ENCODE results near the gene MPP3.
A peak's percentile ranks its signal among the peaks of the same experiment; 100 is the strongest.
"Not testable (repeated sequence)": the region's sequence is repeated elsewhere in the genome, so short reads cannot be mapped to it uniquely, and the experiment has no call there.

MPP3 gene

DNA sequence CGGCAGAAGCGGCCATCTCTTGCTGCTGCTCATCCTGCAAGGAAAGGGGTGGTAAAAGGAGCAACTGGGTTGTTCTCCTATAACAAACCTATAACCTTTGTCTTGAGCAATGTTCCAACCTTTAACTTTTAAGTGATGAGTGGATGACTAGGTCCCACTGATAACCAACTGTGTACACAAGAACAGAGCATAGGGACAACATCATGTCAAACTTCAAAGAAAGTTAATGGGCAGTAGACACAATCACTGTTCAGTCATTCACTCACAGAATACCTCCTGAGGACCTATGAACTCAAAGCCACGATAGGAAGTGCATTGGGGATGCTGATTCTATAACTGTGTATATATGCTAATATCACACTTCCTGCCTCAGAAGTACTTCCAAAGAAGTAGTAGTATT, 31.1 kb downstream of the MPP3 start:
- no peak for DNase-seq

DNA sequence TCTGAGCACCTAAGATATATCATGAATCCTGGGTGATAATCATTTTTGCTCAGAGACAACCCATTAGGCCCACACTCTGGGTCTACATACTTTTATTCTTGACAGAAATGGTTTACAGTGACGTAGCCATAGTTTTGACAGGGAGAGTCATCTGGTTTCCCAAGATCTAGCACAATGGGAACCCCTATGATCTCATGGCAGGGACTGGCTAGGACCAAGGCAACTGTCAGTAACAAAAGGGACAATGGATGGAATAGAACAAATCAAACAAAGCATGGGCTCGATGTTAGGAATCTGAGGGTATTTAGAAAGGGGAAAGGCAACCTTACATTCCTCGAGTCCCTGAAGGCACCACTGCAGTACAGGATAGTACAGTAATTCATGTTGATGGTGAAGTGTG, 32.2 kb downstream of the MPP3 start:
- DNase-seq = no peak

DNA sequence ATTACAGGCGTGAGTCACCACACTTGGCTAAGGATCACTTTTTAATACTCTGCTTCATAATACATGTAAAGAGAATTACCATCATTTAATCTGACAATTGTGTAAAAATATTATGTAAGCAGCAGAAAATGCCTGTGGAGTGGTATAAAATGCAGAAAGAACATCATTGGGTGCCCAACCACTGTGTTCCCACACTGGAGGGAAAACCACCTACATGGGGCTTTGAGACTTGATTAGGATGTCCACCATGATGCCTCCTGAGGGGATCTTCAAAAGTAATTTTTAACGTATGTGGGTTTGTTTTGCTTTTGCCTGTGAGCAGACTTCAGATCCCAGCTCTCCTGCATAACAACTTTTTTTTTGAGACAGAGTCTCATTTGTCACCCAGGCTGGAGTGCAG, 33.9 kb downstream of the MPP3 start:
- DNase-seq = no peak

DNA sequence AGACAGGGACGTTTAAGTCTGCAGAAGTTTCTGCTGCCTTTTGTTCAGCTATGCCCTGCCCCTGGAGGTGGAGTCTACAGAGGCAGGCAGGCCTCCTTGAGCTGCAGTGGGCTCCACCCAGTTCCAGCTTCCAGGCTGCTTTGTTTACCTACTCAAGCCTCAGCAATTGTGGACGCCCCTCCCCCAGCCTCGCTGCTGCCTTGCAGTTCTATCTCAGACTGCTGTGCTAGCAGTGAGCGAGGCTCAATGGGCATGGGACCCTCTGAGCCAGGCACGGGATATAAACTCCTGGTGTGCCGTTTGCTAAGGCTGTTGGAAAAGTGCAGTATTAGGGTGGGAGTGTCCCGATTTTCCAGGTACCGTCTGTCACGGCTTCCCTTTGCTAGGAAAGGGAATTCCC, 34.9 kb downstream of the MPP3 start:
- DNase-seq = not testable (repeated sequence)

DNA sequence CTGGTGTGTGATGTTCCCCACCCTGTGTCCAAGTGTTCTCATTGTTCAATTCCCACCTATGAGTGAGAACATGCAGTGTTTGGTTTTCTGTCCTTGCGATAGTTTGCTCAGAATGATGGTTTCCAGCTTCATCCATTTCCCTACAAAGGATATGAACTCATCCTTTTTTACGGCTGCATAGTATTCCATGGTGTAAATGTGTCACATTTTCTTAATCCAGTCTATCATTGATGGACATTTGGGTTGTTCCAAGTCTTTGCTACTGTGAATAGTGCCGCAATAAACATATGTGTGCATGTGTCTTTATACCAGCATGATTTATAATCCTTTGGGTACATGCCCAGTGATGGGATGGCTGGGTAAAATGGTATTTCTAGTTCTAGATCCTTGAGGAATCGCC, 40.3 kb downstream of the MPP3 start:
- not testable (repeated sequence) for DNase-seq

DNA sequence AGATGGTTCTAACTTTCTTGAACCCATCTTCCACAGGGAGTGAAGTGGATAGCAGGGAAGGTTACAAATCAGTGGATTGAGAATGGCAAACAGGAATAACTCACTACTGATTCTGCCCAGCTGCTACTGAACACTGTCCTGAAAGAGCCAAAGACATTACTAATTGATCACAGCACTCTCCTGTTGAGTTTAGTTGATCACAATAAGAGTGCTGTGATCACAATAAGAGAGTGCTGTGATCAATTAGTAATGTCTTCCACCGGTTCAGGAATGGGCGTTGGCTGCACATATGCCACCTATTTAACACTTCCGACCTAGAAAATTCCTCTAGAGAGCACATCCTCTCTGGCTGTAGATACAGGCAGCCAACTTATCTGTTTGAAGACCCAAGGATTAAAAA, 41.4 kb downstream of the MPP3 start:
- peak; percentile 45 for DNase-seq

DNA sequence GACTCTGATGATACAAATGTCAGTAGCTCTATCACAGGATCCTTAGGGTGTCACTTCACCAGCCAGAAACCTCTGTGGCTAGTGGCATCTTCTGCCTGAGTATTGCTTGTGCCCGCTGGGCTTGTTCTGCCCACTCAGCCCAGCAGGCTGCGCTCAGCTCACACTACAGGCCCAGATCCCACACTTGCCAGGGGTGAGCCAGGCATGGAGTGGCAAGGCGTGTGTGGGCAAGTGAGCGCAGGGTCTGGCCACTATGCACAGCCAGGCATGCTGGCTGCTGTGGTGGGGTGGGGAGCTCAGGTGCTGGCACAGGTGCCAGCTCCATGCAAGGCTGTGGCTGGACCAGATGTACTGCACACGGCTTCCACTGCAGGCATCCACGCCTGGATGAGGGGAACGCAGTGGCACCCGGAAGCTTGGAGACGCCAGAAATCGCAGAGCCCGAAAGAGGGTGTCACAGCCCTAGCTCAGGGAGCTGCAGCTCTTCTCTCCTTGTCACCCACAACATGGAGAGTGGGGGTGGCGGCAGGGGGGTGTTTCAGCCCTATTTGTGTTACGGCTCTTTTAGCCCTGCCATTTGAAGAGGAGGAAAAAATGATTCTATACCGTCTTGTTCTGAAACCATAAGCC, 42.5 kb downstream of the MPP3 start:
- no peak for DNase-seq

DNA sequence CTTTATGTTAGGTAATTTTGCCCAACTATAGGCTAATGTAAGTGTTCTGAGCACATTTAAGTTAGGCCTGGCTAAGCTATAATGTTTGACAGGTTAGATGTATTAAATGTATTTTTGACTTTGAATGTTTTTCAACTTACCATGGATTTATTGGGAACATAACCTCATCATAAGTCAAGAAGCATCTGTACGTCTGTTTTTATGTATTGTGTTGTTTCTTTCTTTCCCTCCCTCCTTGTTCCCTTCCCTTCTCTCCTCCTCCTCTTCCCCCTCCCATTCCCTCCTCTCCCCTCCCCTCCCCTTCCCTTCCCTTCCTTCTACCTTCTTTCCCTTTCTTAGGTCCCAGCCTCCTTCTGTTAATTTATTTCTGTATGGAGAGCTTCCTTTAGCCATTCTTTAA, 43.5 kb downstream of the MPP3 start:
- no peak for DNase-seq

DNA sequence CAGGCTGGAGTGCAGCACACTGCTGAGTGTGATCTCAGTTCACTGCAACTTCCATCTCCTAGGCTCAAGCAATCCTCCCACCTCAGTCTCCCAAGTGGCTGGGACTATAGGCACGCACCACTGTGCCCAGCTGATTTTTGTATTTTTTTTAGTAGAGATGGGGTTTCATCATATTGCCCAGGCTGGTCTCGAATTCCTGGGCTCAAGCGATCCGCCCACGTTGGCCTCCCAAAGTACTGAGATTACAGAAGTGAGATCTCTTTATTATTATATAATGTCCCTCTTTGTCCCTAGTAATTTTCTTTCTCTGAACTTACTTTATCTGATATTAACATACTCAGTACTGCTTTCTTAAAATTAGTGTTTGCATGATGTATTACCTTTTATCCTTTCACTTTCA, 44.4 kb downstream of the MPP3 start:
- no peak for DNase-seq

DNA sequence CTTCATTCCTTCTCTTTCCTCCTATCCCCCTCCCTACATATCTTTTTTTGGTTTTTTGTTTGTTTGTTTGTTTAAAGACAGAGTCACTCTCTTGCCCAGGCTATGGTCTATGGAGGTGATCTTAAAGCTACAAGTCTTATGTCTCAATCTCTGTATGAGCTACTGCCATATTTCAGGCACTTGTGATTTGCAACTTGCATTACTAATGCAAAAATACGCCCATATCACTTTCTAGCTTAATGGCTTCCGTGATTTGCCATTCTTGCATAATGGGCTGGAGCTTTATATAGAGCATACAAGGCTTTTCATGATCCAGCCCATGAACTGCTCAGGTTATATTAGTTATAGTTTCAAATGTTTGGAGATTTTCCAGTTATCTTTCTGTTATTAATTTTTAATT, 45.2 kb downstream of the MPP3 start:
- DNase-seq = no peak

DNA sequence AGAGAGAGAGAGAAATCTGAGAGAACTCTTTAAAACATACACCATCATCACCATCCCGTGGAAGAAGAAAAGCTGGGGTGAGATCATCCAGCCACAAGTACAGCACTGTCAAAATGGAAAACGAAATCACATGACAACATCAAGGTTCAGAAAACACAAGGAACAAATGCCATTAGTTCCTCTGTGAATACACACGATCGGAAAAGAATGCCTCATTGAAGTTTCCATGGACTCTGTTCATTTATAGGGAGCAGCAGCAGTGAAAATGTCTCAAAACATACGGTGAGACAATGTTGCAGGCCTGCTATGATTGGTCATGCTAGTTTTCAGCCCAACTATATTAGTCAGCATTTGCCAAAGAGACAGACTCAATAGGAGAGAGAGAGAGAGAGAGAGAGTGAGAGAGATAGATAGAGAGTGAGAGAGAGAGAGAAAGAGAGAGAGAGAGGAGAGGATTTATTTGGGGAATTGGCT, 48.3 kb downstream of the MPP3 start:
- peak; percentile 82 for DNase-seq

DNA sequence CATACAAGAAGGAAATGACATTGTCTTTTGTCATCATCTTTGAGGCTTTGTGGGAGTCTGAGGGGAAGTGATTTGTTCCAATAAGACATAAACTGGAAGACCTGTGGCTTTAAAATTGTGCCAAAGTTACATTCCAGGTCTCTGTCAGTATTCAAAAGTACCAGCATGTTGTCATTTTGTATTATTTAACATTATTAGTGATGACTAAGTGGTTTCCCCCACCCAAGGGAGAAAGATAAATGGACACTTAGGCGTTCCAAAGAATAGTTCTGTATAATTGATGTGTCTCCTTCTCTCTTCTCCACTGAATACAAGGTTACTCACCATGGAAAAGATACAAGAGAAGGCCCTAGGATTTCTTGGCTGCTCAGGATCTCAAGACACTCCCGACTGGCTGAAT, 48.9 kb downstream of the MPP3 start:
- DNase-seq = peak; percentile 95

DNA sequence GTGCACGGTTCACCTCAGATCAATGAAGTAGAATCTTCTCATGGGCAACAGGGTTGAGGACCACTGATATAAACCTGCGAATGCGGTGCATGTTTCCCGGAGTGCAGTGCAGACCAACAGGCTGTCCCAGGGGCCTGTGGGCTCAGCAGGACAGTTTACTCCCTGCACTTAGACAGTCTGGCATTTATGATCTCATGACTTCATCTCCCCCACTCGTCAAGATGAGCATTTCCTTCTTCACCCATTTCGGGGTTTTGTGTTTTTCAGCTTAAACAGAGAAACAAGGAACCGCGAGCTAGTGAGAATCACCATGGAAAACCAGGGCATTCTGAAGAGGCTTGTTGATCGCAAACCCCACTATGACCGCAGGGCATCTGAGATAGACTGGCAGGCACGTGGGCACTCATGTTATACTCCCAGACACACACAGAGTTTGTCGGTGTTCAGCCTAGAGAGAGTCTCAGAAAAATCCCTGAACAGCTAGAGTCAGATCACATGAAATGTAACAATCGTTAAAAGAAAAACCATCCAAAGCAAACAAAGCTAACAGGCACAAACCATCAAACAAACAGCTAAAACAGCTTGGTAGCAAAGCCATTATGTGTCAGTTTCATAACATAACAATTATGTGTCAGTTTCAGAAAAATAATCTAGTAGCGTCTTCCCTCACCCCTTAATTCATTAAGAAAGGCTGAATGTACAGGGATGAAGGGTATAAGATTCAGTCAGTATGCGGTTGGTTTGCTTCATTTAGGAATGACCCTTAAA, 49.8 kb downstream of the MPP3 start:
- DNase-seq = no peak

DNA sequence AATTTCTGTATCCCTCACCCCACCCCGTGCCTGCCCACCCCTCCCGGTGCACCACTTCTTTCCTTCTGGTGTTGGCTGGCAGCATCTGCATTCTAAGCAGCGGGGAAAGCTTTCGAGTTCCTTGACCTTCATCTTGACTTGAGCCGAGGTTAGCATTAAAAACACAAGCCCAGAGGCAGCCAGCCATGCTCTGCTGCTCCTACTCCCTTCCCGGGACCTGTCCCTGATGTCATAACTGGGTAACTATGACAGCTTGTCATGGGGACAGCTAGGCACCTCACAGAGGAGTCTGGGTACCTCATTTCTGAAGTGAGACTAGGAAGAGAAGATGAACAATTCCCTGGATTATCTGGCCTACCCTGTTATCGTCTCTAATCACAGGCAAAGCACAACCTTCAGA, 52.8 kb downstream of the MPP3 start, which contains the start of gene CFAP97D1:
CFAP97D1 (plus strand) TSS at position 301 of the 400 bp plus-strand sequence; CDS start at position 329, 28 bp downstream.
- DNase-seq = no peak

DNA sequence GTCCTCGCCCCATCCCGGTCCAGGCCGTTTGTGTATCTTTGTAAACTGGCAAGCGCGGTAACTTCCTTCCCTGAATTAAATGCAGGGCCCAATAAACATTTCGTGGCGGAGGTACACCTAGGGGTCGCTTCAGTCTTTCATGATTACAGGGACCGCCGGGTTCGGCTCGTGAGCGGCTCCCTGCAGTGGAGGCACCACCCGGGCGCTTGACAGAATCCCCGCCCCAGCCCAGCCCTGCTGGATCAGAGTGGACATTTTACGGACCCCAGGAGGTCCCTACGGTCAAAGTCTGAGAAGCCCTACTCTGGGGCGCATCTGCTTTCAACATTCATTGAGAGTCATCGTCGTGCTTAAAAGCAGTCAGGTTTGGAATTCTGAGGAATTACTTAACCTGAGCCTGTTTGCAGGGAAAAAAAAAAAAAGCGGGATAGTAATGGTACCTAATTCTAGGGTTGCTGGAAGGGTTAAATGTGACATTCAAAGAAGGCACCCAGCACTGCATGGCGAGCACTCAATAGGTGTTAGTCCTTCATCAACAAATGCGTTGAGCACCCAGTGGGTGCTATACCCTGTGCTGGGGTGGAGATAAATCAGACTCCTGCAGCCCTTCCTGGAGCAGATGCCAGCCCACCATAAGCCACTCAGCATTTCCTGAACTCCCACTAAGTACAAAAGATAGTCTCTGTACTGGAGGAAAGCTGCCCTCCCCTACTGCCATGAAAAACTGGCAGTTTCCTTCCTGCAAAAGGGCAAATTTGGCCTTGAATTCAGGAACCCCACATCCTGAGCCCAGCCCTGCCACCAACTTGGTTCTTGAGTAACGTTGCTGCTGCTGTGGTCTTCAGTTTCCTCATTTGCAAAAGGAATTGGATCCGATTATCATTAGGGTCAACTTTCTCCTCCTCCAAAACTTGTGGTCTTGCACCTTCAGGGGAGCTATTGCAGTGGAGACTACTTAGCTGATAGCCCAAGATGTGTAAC, 53.5 kb downstream of the MPP3 start:
- peak; percentile 20 for DNase-seq

DNA sequence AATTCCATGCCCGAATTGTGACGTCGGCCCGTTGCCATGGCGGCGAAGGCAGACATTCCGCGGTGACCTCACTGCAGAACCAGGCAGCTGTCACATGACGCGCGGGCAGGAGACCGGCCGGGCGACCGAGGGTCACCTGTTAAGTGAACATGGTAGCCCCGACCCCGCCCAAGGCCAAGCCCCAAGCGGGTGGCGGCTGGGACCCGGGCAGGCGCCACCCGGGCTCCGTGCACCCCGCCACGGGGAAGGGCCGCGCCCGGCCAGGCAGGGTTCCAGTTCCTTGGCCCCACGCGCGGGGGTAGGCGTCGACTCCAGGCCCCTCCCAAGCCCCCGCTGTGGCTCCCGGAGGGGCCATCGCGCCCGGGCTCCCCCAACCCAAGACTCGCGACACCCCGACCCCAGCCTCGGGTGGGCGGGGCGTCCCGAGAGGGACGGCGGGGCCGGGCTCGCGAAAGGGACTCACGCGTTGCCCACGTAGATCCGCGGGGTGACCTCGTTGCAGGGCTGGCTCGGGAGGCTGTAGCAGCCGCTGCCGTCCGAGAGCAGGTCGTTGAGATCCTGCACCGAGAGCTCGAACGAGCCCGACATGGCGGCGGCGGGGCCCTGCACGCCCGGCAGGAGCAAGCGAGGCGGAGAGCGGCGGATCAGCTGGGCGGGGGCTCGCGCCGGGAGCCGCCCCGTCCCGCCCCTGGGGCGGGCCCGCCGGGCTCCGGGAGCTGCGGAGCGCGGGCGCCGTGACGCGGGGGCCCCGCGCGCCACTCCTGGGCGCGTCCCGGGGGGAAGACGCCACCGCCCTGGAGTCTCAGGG, 54.4 kb downstream of the MPP3 start, which contains the start of gene DUSP3:
DUSP3 (minus strand) TSS at position 641 of the 808 bp plus-strand sequence; CDS start at position 588, 53 bp downstream.
- peak; percentile 87 for DNase-seq

DNA sequence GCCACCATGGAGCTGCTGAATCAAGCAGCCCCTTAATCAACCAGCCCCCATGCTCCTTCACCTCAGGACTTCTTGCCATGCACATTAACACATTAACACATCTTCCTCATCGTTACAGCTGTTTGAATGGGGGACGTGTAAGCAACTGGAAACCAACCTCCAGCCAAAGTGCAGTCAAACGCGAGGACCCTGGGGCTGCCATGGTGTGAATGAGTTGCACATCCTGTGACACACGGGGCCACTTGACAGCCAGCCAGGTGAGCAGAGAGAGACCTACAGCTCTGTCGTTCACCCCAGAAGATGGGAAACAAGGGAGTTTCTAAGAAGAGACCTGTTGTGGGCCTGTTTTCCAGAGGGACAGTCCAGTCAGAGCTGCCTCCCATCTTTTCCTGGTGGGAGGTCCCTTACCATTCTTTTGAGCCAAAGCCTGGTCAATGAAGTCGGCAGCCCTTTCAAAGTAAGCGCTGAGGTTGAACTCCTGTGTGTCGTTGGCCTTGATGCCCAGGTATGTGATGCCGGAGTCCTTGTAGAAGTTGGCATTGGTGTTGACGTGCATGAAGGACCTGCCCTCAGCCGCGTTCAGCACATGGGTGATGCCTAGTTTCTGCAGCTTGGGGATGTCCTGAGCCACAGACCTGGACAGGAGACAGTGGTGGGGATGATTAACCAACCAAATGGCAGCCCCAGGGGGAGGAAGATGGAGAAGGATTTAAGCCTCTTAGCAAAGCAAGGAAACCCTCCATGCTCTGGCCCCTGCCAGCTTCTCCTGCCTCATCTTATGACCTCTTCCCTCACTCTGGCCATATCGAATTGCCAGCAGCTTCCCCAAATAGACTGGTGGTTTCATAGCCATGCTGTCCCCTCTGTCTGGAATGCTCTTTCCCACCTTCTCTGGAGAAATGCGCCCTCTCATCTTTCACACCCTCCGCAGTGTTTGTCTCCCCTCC, 58.4 kb downstream of the MPP3 start:
- no peak for DNase-seq

DNA sequence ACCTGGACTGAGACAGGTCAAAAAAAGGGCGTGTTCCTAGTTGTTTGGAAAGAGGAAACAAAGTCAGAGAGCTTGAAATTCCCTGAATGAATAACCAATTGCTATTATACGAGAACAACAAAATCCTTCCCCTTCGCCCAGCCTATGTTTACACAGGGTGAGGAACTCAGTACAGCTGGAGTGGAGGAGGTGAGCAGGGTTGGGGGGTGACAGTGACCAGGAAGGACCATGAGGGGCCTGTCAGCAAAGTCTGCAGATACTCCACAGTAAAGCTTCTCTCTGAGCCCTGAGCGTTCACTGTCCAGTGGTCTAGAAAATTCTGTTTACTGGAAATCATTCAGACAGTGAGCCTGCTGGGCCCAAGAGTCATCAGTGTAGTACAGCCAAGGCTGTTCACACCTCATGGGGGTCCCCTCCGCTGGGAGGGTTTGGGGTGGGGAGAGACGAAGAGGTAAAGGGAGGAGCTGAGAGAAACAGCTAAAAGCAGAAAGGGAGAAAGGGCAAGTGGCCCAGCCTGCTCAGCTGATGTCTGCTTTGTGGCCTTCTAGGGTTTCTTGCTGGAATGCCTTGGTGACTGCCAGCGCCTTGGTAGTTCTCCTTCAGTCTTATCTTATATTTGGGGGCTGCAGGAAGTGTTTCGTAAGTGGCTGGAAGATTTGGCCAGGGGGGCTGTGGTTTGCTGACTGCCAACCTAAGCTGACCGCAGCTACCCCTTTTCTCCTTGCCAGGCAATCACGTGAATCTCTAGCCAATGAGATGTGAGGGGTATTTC, 59.9 kb downstream of the MPP3 start:
- DNase-seq = no peak

DNA sequence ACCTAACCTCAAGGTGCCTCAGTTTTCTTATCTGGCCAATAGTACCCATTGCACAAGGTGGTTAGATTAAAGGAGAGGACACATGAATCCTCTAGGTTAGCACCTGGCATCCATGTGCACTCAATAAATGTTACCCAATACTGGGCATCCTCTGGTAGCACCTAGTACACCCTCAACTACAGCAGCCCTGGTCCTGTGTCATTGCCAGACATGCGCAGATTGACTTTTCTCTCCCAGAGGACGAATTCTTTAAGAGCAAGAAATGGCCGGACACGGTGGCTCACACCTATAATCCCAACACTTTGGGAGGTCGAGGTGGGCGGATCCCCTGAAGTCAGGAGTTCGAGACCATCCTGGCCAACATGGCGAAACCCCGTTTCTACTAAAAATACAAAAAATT, 61.5 kb downstream of the MPP3 start:
- DNase-seq = no peak

DNA sequence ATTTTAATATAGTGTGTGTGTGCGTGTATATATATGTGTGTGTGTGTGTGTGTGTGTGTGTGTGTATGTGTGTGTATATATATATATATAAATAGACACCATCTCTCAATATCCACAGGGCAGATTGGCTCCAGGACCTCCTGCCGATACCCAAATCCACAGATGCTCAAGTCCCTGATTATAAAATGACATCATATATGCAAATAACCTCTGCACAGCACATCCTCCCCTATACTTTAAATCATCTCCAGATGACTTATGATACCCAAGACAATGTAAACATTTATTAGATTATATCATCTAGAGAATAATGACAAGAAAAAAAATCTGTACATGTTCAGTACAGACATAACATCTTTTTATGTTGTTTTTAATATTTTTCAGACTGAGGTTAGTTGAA, 62.0 kb downstream of the MPP3 start:
- DNase-seq = no peak

All from fibroblast of skin of right biceps (primary cell).